K562 (cell line): ENCODE measurements around the gene IRF2. TPM values are rescaled to one million over a fixed set of nuclear protein-coding genes. Genes with fewer than 3 reads are reported as not detected.

Source experiments
- KAT8 ChIP-seq: fragments of 450-650 bp; IDR thresholded peaks from 2 replicates; pipeline ENCODE4 v1.6.1; 2016; ENCODE audit warnings: low read depth, mild to moderate bottlenecking
- LCOR ChIP-seq: sonication (generic); formaldehyde crosslinking; IDR thresholded peaks from 2 replicates; pipeline ENCODE4 v1.8.0; 2022; ENCODE audit warnings: mild to moderate bottlenecking, missing genetic modification reagents
- MGA ChIP-seq: fragments of 450-650 bp; IDR thresholded peaks from 2 replicates; pipeline ENCODE4 v1.6.1; 2016; ENCODE audit warnings: mild to moderate bottlenecking, moderate library complexity
- POLR2AphosphoS2 ChIP-seq: IDR thresholded peaks from 2 replicates; pipeline ENCODE4 v1.6.1; 2012; ENCODE audit warnings: low read length, improper control_type of control experiment
- TRIM25 ChIP-seq: fragments of 450-650 bp; IDR thresholded peaks from 2 replicates; pipeline ENCODE4 v1.7.0; 2016; ENCODE audit warnings: borderline replicate concordance
- ZNF518B ChIP-seq: fragments of 250-450 bp; sonication (Bioruptor Pico); IDR thresholded peaks from 2 replicates; pipeline ENCODE4 v1.5.0; 2021; ENCODE audit warnings: mild to moderate bottlenecking, moderate library complexity
- polyA plus RNA-seq, 8 experiments: library from polyadenylated mRNA; depleted of rRNA in 4 of 8; stranded (reverse) in 5 of 8; unstranded in 3 of 8; fragments of >200 nt; fragmentation: Nextera tagmentation in 2 of 8; fragmentation: Illumina TruSeq in 1 of 8; extraction: Ambion mirVana in 2 of 8; extraction: Trizol in 1 of 8; gene quantifications; 2 replicates each; pipeline versions ENCODE4 v1.2.1 to v1.2.3, GENCODE V29; 2011 to 2014; ENCODE audit warnings: inconsistent platforms in 1 of 8, missing spikeins in 1 of 8
- total RNA-seq, 7 experiments: library from RNA; depleted of rRNA in 6 of 7; stranded (reverse); fragments of >200 nt in 6 of 7; fragmentation: Illumina TruSeq in 2 of 7; extraction: Trizol in 2 of 7; gene quantifications; 2 replicates each; pipeline versions ENCODE4 v1.2.1 to v1.2.3, GENCODE V29; 2011 to 2021; ENCODE audit warnings: low replicate concordance in 1 of 7

Gene IRF2
- total and polyA plus RNA-seq, 9 of the 15 experiments (the other 6 are each of a cell fraction or from before 2014, with no cell fraction given), result 7.1 to 17.1 (median 11.3) TPM

DNA sequence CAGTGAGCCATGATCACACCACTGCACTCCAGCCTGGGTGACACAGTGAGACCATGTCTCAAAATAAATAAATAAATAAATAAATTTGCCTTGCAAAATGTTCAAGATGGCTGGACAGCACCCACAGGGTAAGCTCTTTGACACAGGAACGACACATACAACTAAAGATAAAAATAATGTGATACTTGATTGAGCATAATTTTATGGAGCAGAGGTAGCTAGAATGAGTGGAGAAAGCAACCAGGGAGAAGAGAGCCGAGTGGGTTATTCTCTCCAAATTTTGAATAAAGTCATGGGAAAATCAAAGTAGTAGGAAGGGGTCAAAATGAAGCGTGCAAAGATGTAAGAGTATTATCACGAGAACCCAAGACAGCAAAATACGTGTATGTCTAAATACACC, 121.5 kb downstream of the IRF2 start (continued):
- TF ChIP-seq MGA (no peak), TRIM25 (no peak), LCOR (CRISPR knock-in tag) (no peak), POLR2AphosphoS2 (no peak), KAT8 (no peak), ZNF518B (CRISPR knock-in tag) (no peak)
